ENCODE data around the gene DAZAP1.

DAZAP1 gene

GRCh38 chr19:1389033-1389940, 18.1 kb upstream of the DAZAP1 start:
- in situ Hi-C loops (cut with MboI; ENCODE audit: low pct_unique_long_range_greater_than_20kb, low sequenced_read_pairs, unreplicated experiment) = loop anchor here (25.0 kb wide), 1 partner anchor 102 kb away; the partner anchor contains the start of genes EFNA2 and FAM174C
- no peak for DNase-seq (ENCODE audit: low spot score)
- no peak for TF ChIP-seq CTCF (IDR thresholded peaks at IDR 0.05; ENCODE audit: extremely low read depth, insufficient read depth, missing control alignments)

GRCh38 chr19:1390890-1391423, 16.4 kb upstream of the DAZAP1 start:
- TF ChIP-seq CTCF (IDR thresholded peaks at IDR 0.05; ENCODE audit: extremely low read depth, insufficient read depth, missing control alignments) = no peak
- DNase-seq (ENCODE audit: low spot score) = no peak
- in situ Hi-C loops (cut with MboI; ENCODE audit: low pct_unique_long_range_greater_than_20kb, low sequenced_read_pairs, unreplicated experiment) = loop anchor here (25.0 kb wide), 1 partner anchor 104 kb away; the partner anchor contains the start of genes EFNA2 and FAM174C

GRCh38 chr19:1392407-1392806, 15.0 kb upstream of the DAZAP1 start:
- in situ Hi-C loops (cut with MboI; ENCODE audit: low pct_unique_long_range_greater_than_20kb, low sequenced_read_pairs, unreplicated experiment) = loop anchor here (25.0 kb wide), 1 partner anchor 105 kb away; the partner anchor contains the start of genes EFNA2 and FAM174C
- TF ChIP-seq CTCF (IDR thresholded peaks at IDR 0.05; ENCODE audit: extremely low read depth, insufficient read depth, missing control alignments) = no peak
- no peak for DNase-seq (ENCODE audit: low spot score)

- in situ Hi-C loops (cut with MboI; ENCODE audit: low pct_unique_long_range_greater_than_20kb, low sequenced_read_pairs, unreplicated experiment) = loop anchor here (25.0 kb wide), 1 partner anchor 106 kb away; the partner anchor contains the start of genes EFNA2 and FAM174C
- no peak for TF ChIP-seq CTCF (IDR thresholded peaks at IDR 0.05; ENCODE audit: extremely low read depth, insufficient read depth, missing control alignments)
- DNase-seq (ENCODE audit: low spot score) = no peak
Observed at GRCh38 chr19:1392939-1393530, 14.4 kb upstream of the DAZAP1 start.

- no peak for TF ChIP-seq CTCF (IDR thresholded peaks at IDR 0.05; ENCODE audit: extremely low read depth, insufficient read depth, missing control alignments)
- in situ Hi-C loops (cut with MboI; ENCODE audit: low pct_unique_long_range_greater_than_20kb, low sequenced_read_pairs, unreplicated experiment) = loop anchor here (25.0 kb wide), 1 partner anchor 107 kb away; the partner anchor contains the start of genes EFNA2 and FAM174C
- DNase-seq (ENCODE audit: low spot score) = no peak
Observed at GRCh38 chr19:1393841-1394240, 13.5 kb upstream of the DAZAP1 start.

Data from GM13977 (cell line).